Right cardiac atrium (tissue), 5 donors: ENCODE measurements around the gene CARS1. TPM values are rescaled to one million over a fixed set of nuclear protein-coding genes. Genes with fewer than 3 reads are reported as not detected.
A peak's percentile ranks its signal among the peaks of the same experiment; 100 is the strongest.

ENCODE experiments used
- ATAC-seq, 2 donors: fragments of 200-7000 bp; cut with Tn5 transposase; one replicate each; pipeline versions ENCODE4 v1.8.0 to v1.9.1; 2020; ENCODE audit warnings: moderate library complexity in 2 of 2, mild to moderate bottlenecking in 1 of 2
- DNase-seq, 3 donors: peaks; one replicate each; pipeline ENCODE4 v3.0.0-alpha.2; 2020
- H3K27ac ChIP-seq: one replicate; pipeline ENCODE4 v1.5.1; 2013; ENCODE audit warnings: mild to moderate bottlenecking, low read length, control low read depth, moderate library complexity
- H3K27me3 ChIP-seq: one replicate; pipeline ENCODE4 v1.6.1; 2013; ENCODE audit not compliant: control insufficient read depth, insufficient read depth
- H3K4me1 ChIP-seq: one replicate; pipeline ENCODE4 v1.6.1; 2013; ENCODE audit warnings: low read length; ENCODE audit not compliant: control insufficient read depth, insufficient read depth
- H3K4me3 ChIP-seq: one replicate; pipeline ENCODE4 v1.5.1; 2013; ENCODE audit warnings: low read length, control low read depth
- H3K9me3 ChIP-seq: one replicate; pipeline ENCODE4 v1.6.1; 2013; ENCODE audit warnings: low read length; ENCODE audit not compliant: control insufficient read depth
- WGBS: extraction: QIAGEN DNeasy Blood & Tissue Kit; methylation state at CpG from one replicate; pipeline ENCODE4 v1.1.7; 2013; 5-methylcytosine and 5-hydroxymethylcytosine counted together
- intact Hi-C, 4 donors: fragments of 100-400 bp; cut with DNase I; formaldehyde crosslinking; loops; one replicate each; pipeline versions ENCODE4 v1.11.0 to v1.14.0; 2022 to 2023
- polyA plus RNA-seq: library from polyadenylated mRNA; stranded (reverse); fragments of 200-250 nt; gene quantifications from one replicate; pipeline ENCODE4 v1.2.3, GENCODE V29; 2013
- total RNA-seq, 4 donors: library from RNA; stranded (reverse); fragmentation: NEBNext Ultra II Directional; extraction: Animal tissue kit (Norgen Biotek cat#: 25700); gene quantifications; one replicate each; pipeline ENCODE4 v1.2.1, GENCODE V29; 2021
- donor health status: healthy with polysubstance abuse.
- donor health status: DM: no; HTN: yes; CAD: no.
- donor health status: DM: no; HTN: no; CAD: no.
- donor health status: DM: no; HTN: yes; CAD: no; lungs with severe emphysema.
- donor health status: DM: yes; HTN: yes; CAD: no.

Gene CARS1
- total and polyA plus RNA-seq, 5 donors = 10.8 to 18.8 (median 16.2) TPM

DNA sequence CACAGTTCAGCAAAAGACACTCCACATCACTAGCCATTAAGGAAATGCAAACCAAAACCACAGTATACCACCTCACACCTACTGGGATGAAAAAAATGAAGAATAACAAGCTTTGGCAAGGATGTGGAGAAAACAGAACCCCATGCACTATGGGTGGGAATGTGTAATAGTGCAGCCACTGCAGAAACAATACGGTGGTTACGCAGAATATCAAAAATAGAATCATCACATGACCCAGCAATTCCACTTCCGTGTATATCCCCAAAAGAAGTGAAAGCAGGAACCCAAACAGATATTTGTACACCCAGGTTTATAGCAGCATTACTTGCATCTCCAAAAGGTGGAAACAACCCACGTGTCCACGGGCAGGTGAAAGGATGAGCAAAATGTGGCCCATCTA lies 20.8 kb downstream of the CARS1 start:
- 64% methylated on average over 5 of the region's 5 CpGs for WGBS
- H3K27ac ChIP-seq = no peak overlapping the region
- H3K27me3 ChIP-seq = no peaks in the 10 kb centered on the region
- DNase-seq (peak in 2 of 3 donors; percentile 0 to 12), ATAC-seq (no peak)
- no peak overlapping the region for H3K4me3 ChIP-seq
- no peaks in the 10 kb centered on the region for H3K9me3 ChIP-seq
- intact Hi-C loops = loop anchor here (2.0 to 10.0 kb wide), 4 partner anchors 54 to 181 kb away; partner anchors contain the start of gene MRGPRG (in 3 of the 4)
- H3K4me1 ChIP-seq = no peaks in the 10 kb centered on the region

DNA sequence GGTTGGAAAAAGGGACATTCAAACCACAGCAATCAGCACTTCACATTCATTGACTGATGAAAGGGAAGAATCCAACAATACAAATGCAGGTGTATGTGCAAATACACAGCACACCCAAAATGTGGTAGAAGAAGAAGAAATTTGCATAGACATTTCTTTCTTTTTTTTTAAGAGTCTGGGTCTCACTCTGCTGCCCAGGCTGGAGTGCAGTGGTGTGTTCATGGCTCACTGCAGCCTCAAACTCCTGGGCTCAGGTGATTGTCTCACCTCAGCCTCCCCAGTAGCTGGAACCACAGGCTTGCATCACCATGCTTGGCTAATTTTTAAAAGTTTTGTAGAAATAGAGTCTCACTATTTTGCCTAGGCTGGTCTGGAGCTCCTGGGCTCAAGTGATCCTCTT lies 21.9 kb downstream of the CARS1 start:
- Histone ChIP-seq H3K4me1 (no peaks in the 10 kb centered on the region), H3K27ac (no peak overlapping the region), H3K4me3 (no peak overlapping the region), H3K9me3 (no peaks in the 10 kb centered on the region), H3K27me3 (no peaks in the 10 kb centered on the region)
- intact Hi-C loops = loop anchor here (5.0 to 10.0 kb wide), 3 partner anchors 57 to 182 kb away; partner anchors contain the start of gene MRGPRG (in 3 of the 4)
- peak in 1 of 3 donors; percentile 6 for DNase-seq
- no peak for ATAC-seq

DNA sequence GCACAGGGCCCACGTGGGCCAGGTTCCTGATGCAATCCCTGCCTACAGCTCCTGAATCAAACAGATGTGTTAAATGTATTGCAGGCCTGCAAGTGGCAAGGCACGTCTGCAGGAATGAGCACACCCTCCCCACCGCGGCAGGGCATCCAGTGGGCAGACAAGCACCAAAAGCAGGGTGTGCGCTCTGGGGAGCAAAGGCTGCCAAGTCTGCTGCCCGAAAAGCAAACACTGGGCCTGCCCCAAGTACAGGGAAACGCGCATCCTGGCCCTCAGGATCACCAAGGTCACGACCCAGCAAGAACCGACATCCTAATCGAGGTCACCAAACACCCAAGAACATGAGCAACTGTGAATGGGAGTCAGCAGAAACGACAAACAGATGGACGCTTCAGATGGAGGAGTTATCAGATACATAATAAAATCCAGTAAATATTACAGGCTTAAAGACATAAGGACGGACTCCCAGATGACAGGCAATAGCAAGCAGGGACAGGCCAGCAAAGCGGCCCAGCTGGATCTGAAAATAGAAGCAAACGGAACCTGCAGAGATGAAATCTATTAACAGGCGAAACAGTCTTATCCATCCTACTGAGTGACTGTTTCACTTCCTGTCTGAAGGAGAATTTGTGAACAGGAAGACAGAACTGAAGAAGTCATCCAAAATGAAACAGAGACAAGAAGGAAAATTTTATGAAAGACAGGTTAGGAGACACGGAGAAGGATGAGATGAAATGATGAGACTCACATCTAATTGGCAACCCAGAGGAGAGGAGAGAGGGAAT lies 26.7 kb downstream of the CARS1 start:
- Histone ChIP-seq H3K9me3 (no peaks in the 10 kb centered on the region), H3K4me3 (no peak overlapping the region), H3K27ac (no peak overlapping the region), H3K4me1 (no peaks in the 10 kb centered on the region), H3K27me3 (no peaks in the 10 kb centered on the region)
- intact Hi-C loops = loop anchor here in 1 of 4 donors (10.0 kb wide), 1 partner anchor 184 kb away; the partner anchor contains the start of gene MRGPRG
- ATAC-seq = peak in 1 of 2 donors; percentile 16
- WGBS = 65% methylated on average over 18 of the region's 18 CpGs
- DNase-seq = peak in 1 of 3 donors; percentile 29

DNA sequence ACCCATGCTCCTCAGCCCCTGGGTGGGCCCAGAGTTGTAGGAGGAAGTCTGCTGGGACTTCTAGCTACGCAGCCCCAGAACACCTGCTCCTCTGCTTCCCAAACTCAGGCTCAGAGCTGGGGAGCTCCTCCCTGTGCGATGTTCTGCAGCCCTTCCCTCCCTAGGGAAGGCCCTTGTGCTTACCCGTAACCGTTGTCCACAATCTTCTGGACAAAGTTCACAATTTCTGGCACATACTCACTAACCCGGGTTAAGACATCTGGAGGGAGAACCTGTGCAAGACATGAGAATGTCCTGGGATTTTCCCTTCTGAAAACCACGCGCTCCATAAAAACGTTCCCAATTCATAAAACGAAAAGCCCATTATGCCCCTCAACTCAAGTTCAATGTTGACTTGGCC lies 28.4 kb downstream of the CARS1 start:
- Histone ChIP-seq H3K4me1 (no peaks in the 10 kb centered on the region), H3K27ac (no peak overlapping the region), H3K9me3 (no peaks in the 10 kb centered on the region), H3K4me3 (no peak overlapping the region), H3K27me3 (no peaks in the 10 kb centered on the region)
- WGBS = 92% methylated on average over 9 of the region's 9 CpGs
- DNase-seq (no peak), ATAC-seq (peak in 1 of 2 donors; percentile 52)
- intact Hi-C loops = no loop called here

DNA sequence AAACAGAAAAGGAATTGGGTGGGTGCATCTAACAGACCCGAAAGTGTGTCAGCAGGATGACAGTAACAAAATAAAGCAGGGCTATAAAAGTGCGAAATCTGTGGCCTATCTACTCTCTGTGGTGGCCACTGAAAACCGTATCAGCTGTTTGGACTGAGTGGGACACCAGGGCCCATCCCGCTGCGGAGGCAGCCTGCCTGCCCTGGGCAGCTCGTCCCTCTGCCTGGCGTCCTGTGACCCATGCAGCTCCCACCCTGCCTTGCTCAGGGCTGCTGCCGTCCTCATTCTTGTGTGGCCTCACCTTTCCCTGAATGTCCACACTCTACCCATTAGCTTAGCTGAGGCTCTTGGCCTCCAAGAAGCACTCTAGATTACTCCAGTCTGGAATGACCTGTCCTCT lies 30.4 kb downstream of the CARS1 start:
- peak in 2 of 3 donors; percentile 6 to 39 for DNase-seq

DNA sequence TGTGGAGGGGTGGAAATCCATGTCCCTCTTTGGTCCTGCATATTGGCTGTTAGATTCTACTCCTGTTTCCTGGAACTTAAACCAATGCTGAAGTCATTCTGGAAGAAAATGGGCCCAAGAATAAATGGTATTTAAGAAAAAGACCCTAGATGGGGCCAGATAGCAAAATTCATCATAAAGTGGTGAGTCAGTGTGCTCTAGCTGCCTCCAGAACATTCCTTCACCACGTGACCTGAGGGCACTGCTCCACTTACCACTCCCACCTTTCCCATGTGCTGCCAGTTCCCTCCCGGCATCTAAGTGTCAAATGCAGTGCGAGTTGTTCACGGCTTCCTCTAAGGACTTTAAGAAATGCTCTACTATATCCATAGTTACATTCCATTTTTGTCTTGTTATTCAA lies 34.2 kb downstream of the CARS1 start:
- no peak overlapping the region for H3K27ac ChIP-seq
- ATAC-seq (no peak), DNase-seq (peak in 2 of 3 donors; percentile 1 to 17)
- no peaks in the 10 kb centered on the region for H3K9me3 ChIP-seq
- 86% methylated on average over 4 of the region's 4 CpGs for WGBS
- H3K27me3 ChIP-seq = no peaks in the 10 kb centered on the region
- intact Hi-C loops = no loop called here
- H3K4me3 ChIP-seq = no peak overlapping the region
- H3K4me1 ChIP-seq = peaks cover 2% of the 10 kb centered on the region

More for the DNA sequence above, 30.4 kb downstream of the CARS1 start:
- intact Hi-C loops = no loop called here
- H3K27ac ChIP-seq = no peak overlapping the region
- 92% methylated on average over 8 of the region's 8 CpGs for whole genome bisulfite sequencing
- no peak overlapping the region for H3K4me3 ChIP-seq
- ATAC-seq = no peak
- H3K9me3 ChIP-seq = no peaks in the 10 kb centered on the region
- H3K27me3 ChIP-seq = no peaks in the 10 kb centered on the region
- H3K4me1 ChIP-seq = no peaks in the 10 kb centered on the region

DNA sequence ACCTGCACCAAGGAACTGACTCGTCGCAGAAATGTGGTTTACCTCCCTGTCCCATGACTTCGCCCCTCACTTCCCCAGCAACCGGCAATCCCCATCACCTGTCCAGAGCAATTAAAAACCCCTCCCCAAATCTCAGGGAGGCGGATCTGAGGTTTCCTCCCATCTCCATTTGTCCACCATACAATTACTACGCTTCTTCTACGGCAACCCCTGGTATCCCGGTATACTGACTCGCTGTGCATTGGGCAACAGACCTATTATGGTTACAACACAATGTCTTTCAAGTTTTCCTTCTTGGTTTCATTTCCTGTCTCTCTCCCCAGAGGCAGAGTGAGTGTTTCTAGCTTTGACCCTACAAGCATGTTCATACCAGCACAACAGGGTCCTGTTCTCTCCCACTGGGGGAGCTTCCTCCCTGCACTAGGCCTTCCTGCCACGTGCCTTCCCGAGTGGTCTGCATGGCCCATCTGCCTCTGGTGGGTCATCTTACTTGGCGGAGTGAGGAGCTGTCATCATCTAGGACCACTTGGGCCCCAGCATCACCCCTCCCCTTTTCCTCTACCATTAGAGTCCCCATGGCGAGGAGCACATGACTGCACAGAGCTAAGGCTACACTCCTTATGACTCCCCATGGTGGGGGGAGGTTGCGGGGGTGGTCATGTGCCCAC lies 34.8 kb downstream of the CARS1 start:
- WGBS = 77% methylated on average over 14 of the region's 14 CpGs
- Histone ChIP-seq H3K4me3 (no peak overlapping the region), H3K4me1 (peaks cover 2% of the 10 kb centered on the region), H3K27ac (no peak overlapping the region), H3K9me3 (no peaks in the 10 kb centered on the region), H3K27me3 (no peaks in the 10 kb centered on the region)
- peak; percentile 16 for ATAC-seq
- DNase-seq = peak in 2 of 3 donors; percentile 18 to 22
- intact Hi-C loops = no loop called here

DNA sequence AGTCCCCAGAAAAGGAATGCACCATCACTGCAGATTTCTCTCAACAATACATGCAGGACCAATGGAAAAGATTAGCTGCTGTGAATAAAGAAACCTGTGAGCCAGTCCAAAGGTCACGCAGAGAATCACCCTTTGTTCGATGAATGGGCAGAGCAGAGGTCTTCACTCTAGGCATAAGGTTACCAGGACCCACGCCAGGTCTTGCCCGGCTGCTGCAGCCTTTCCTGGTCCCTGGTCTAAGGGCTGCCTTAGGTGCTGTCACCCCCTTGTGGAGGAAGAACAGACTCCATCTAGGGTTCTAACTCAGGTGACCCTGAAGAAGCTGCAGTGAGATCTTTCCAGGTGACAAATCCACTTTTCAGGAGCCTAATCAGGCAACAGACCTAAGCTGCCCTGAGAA lies 36.1 kb downstream of the CARS1 start:
- Histone ChIP-seq H3K27ac (no peak overlapping the region), H3K9me3 (no peaks in the 10 kb centered on the region), H3K4me3 (no peak overlapping the region), H3K27me3 (no peaks in the 10 kb centered on the region), H3K4me1 (peaks cover 2% of the 10 kb centered on the region)
- ATAC-seq = peak; percentile 53
- WGBS = 57% methylated on average over 4 of the region's 4 CpGs
- DNase-seq = peak in 1 of 3 donors; percentile 59
- intact Hi-C loops = no loop called here

DNA sequence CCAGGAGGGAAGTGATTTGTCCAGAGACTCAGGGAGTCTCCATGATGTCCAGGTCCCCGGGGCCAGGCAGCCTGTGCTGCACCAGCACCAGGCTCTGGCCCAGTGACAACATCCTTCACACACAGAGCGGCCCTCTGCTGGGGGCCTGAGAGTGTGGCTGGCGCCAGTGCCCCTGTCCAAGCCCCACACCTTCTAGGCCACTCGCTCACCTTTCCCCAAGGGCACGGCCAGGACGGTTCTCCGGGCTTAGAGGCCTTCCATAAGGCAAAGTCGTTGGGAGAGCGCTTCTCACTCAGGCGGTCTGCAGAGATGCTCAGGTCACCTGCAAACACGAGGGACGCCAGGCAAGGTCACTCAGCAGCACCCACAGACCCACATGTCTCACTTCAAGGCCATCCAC lies 37.2 kb downstream of the CARS1 start:
- no peaks in the 10 kb centered on the region for H3K27me3 ChIP-seq
- 95% methylated on average over 12 of the region's 12 CpGs for WGBS
- no peak for ATAC-seq
- H3K27ac ChIP-seq = no peak overlapping the region
- intact Hi-C loops = no loop called here
- peak in 1 of 3 donors; percentile 43 for DNase-seq
- H3K4me1 ChIP-seq = peaks cover 2% of the 10 kb centered on the region
- no peaks in the 10 kb centered on the region for H3K9me3 ChIP-seq
- H3K4me3 ChIP-seq = no peak overlapping the region

DNA sequence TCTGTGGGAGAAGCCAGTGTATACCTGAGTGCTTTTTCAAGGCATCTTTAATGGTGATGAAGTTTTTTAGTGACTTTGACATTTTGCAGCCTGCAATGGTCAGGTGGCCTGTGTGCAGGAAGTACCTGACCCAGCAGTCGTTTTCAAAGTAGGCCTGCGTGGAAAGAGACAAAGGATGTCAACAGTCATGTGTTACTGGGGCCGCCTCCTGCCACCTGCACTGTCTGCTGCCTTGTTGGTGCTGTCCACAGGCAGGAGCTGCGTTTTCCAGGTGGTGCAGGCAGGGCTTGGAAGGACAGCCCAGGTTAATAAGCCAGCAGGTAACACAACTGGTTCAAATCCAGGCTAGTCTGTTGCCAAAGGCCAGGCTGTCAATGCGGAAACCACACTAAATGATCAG lies 38.6 kb downstream of the CARS1 start:
- 77% methylated on average over 5 of the region's 5 CpGs for WGBS

DNA sequence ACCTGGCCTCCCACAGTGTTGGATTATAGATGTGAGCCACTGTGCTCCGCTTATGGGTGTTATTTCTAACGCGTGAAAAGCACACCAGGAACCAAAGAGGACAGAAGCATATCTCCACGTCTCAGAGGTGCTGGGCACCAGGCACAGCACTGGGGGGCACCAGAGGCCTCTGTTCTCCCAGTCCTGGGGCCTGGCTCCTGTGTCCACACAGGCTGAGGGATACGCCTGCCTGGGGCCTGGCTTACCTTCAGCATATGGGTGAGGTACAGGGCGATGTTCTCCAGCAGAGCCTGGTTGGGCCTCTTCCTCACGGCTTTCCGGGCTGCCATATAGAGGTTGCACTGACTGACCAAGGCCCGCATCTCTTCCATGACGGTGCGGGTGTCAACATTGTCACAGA lies 40.4 kb downstream of the CARS1 start:
- WGBS = 91% methylated on average over 11 of the region's 11 CpGs
- intact Hi-C loops = no loop called here
- H3K9me3 ChIP-seq = no peaks in the 10 kb centered on the region
- ATAC-seq = no peak
- no peak overlapping the region for H3K4me3 ChIP-seq
- peaks cover 2% of the 10 kb centered on the region for H3K4me1 ChIP-seq
- no peak for DNase-seq
- H3K27ac ChIP-seq = no peak overlapping the region
- H3K27me3 ChIP-seq = no peaks in the 10 kb centered on the region

More for the DNA sequence above, 38.6 kb downstream of the CARS1 start:
- DNase-seq = peak in 1 of 3 donors; percentile 7
- intact Hi-C loops = no loop called here
- Histone ChIP-seq H3K4me3 (no peak overlapping the region), H3K4me1 (peaks cover 2% of the 10 kb centered on the region), H3K9me3 (no peaks in the 10 kb centered on the region), H3K27me3 (no peaks in the 10 kb centered on the region), H3K27ac (no peak overlapping the region)
- ATAC-seq = no peak
